ENCODE data around the gene WWC2.

- no peak for TF ChIP-seq CTCF (IDR thresholded peaks at IDR 0.05)
- TF ChIP-seq POLR2A (IDR thresholded peaks at IDR 0.05), result no peak
These were observed 153.9 kb downstream of the WWC2 start for GRCh38 chr4:183252959-183253358.
